ENCODE measurements around the gene CA5A. TPM values are rescaled to one million over a fixed set of nuclear protein-coding genes. Genes with fewer than 3 reads are reported as not detected.

CA5A gene
- total RNA-seq, 3 donors from 2014 or later (not counting 1 experiment from before 2014, with no cell fraction given) = not detected

DNA sequence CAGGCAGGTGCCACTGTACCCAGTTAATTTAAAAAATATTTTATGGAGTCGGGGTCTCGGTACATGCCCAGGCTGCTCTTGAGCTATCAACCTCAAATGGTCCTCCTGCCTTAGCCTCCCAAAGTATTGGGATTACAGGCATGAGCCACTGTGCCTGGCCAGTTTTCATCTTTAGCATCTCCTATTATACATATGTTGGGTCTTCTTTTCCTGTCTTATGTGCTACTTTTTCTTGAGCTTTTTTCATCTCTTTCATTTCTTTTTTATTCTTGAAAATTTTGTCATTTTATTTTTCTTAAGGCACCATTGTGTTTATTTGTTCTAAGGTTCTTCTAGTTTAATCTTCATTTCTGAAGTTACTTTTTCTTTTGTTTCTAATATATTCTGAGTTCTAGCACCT lies 35.6 kb upstream of the CA5A start:
- intact Hi-C loops (cut with micrococcal nuclease) = no loop called here
- H3K9me3 Mint-ChIP-seq = peaks cover 4 to 11% of the 10 kb centered on the region in 2 donors

DNA sequence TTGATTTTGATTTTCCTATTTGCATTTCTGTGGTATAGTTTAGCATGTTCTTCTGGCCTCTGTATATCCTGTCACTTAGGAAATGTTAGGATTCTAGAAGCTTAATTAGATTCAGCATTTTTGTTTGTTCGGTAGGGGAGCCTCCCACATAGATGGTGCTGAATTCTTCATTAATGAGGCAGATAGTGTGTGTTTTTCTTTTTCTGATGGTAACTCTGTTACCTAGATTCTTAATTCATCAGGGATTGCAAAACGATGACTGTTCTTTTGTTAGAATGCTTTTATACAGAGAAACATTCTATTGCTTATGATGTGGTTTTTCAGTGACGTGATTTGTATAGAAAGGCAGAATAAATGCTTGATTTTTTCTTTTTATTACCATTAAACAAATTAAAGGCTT lies 33.9 kb upstream of the CA5A start:
- peaks cover 11% of the 10 kb centered on the region for H3K9me3 ChIP-seq (ENCODE audit: control insufficient read depth, insufficient read depth, low read length)
- 94% methylated on average over 1 of the region's 3 CpGs for WGBS (ENCODE audit: insufficient coverage)
- H3K4me3 ChIP-seq (ENCODE audit: low read length) = no peak overlapping the region
- Mint-ChIP-seq H3K4me3 (no peak overlapping the region), H3K27ac (no peak overlapping the region), H3K27me3 (ENCODE audit: low read depth in 2 of 2) (no peaks in the 10 kb centered on the region), H3K4me1 (peaks cover 36 to 50% of the 10 kb centered on the region in 2 donors), H3K9me3 (peaks cover 4 to 11% of the 10 kb centered on the region in 2 donors), H3K36me3 (peaks cover 21% of the 10 kb centered on the region)
- no peaks in the 10 kb centered on the region for H3K27me3 ChIP-seq (ENCODE audit: control insufficient read depth, insufficient read depth, low read length)
- TF ChIP-seq, protein P1, sequence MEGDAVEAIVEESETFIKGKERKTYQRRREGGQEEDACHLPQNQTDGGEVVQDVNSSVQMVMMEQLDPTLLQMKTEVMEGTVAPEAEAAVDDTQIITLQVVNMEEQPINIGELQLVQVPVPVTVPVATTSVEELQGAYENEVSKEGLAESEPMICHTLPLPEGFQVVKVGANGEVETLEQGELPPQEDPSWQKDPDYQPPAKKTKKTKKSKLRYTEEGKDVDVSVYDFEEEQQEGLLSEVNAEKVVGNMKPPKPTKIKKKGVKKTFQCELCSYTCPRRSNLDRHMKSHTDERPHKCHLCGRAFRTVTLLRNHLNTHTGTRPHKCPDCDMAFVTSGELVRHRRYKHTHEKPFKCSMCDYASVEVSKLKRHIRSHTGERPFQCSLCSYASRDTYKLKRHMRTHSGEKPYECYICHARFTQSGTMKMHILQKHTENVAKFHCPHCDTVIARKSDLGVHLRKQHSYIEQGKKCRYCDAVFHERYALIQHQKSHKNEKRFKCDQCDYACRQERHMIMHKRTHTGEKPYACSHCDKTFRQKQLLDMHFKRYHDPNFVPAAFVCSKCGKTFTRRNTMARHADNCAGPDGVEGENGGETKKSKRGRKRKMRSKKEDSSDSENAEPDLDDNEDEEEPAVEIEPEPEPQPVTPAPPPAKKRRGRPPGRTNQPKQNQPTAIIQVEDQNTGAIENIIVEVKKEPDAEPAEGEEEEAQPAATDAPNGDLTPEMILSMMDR (IDR thresholded peaks at IDR 0.05) = no peak
- ATAC-seq (no peak), DNase-seq (no peak)
- peaks cover 11% of the 10 kb centered on the region for H3K4me1 ChIP-seq (ENCODE audit: control insufficient read depth, insufficient read depth, low read length)
- peaks cover 8% of the 10 kb centered on the region for H3K36me3 ChIP-seq (ENCODE audit: control insufficient read depth, insufficient read depth, low read length)
- no peak overlapping the region for H3K27ac ChIP-seq (ENCODE audit: low read length)
- intact Hi-C loops (cut with micrococcal nuclease) = no loop called here

More for the DNA sequence above, 35.6 kb upstream of the CA5A start:
- no peak overlapping the region for H3K4me3 ChIP-seq (ENCODE audit: low read length)
- peaks cover 12% of the 10 kb centered on the region for H3K36me3 ChIP-seq (ENCODE audit: control insufficient read depth, insufficient read depth, low read length)
- Mint-ChIP-seq H3K36me3 (peaks cover 21% of the 10 kb centered on the region), H3K27me3 (ENCODE audit: low read depth in 2 of 2) (no peaks in the 10 kb centered on the region), H3K27ac (no peak overlapping the region), H3K4me1 (peaks cover 22 to 39% of the 10 kb centered on the region in 2 donors), H3K4me3 (no peak overlapping the region)
- 100% methylated on average over 2 of the region's 2 CpGs for WGBS (ENCODE audit: insufficient coverage)
- H3K9me3 ChIP-seq (ENCODE audit: control insufficient read depth, insufficient read depth, low read length) = peaks cover 11% of the 10 kb centered on the region
- peaks cover 6% of the 10 kb centered on the region for H3K4me1 ChIP-seq (ENCODE audit: control insufficient read depth, insufficient read depth, low read length)
- ATAC-seq = no peak
- H3K27ac ChIP-seq (ENCODE audit: low read length) = no peak overlapping the region
- TF ChIP-seq, protein P1 (IDR thresholded peaks at IDR 0.05) = no peak
- DNase-seq = no peak
- no peaks in the 10 kb centered on the region for H3K27me3 ChIP-seq (ENCODE audit: control insufficient read depth, insufficient read depth, low read length)

DNA sequence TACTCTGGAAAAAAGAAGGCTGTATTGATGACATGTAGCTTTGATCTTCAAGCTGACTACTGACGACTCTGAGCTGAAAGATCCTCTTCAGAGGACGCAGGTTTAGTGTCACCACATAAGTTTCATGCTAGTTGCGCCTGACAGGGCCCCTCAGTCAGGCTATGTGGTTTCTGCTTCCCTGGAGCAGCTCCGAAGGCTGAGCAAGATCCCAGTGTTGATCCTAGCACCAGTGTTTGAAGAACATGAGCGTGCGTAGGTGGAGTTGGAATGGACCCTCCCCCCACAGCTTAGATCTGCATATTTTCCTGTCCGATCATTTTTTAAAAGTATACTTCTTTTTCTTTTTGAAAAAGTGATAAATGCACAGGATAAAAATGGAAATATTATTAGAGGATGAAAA lies 32.2 kb upstream of the CA5A start:
- intact Hi-C loops (cut with micrococcal nuclease) = no loop called here
- Histone ChIP-seq H3K4me1 (ENCODE audit: control insufficient read depth, insufficient read depth, low read length) (peaks cover 21% of the 10 kb centered on the region), H3K4me3 (ENCODE audit: low read length) (no peak overlapping the region), H3K9me3 (ENCODE audit: control insufficient read depth, insufficient read depth, low read length) (peaks cover 11% of the 10 kb centered on the region), H3K27me3 (ENCODE audit: control insufficient read depth, insufficient read depth, low read length) (no peaks in the 10 kb centered on the region), H3K27ac (ENCODE audit: low read length) (no peak overlapping the region), H3K36me3 (ENCODE audit: control insufficient read depth, insufficient read depth, low read length) (peaks cover 4% of the 10 kb centered on the region)
- ATAC-seq = no peak
- TF ChIP-seq, protein P1 (IDR thresholded peaks at IDR 0.05) = no peak
- Mint-ChIP-seq H3K36me3 (peaks cover 21% of the 10 kb centered on the region), H3K4me3 (no peak overlapping the region), H3K27ac (no peak overlapping the region), H3K27me3 (ENCODE audit: low read depth in 2 of 2) (no peaks in the 10 kb centered on the region), H3K9me3 (peaks cover 4 to 11% of the 10 kb centered on the region in 2 donors), H3K4me1 (peaks cover 46 to 53% of the 10 kb centered on the region in 2 donors)
- DNase-seq = no peak
- 92% methylated on average over 5 of the region's 7 CpGs for WGBS (ENCODE audit: insufficient coverage)

DNA sequence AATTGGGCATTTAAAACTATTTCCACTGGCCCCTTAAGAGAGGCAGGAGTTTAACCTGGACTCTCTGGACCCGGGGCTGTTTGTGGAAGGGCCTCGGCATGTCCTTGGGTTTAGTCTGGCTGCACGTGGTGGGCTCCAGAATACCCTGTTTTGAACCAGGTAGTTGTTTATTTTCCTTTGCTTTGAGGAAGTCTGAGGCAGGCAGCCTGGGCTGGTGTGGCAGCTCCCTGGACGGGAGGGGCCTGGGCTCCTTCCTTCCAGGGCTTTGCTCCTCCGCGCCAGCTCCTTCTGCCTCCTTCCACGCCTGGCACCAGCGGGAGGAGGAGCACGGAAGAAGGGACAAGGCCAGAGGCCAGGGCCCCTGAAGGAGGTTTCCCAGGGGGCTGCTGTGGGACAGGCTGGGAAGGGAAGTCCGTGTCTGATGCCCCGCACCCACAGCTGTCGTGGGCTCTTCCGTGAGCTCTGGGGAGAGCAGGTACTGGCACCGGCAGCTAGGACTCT lies 30.4 kb upstream of the CA5A start:
- H3K27me3 ChIP-seq (ENCODE audit: control insufficient read depth, insufficient read depth, low read length) = no peaks in the 10 kb centered on the region
- Mint-ChIP-seq H3K4me3 (no peak overlapping the region), H3K36me3 (peaks cover 7% of the 10 kb centered on the region), H3K27me3 (ENCODE audit: low read depth in 2 of 2) (no peaks in the 10 kb centered on the region), H3K9me3 (peaks cover 0 to 2% of the 10 kb centered on the region in 2 donors), H3K27ac (peak overlapping the region; percentile 94 to 97), H3K4me1 (peaks cover 50 to 55% of the 10 kb centered on the region in 2 donors)
- H3K36me3 ChIP-seq (ENCODE audit: control insufficient read depth, insufficient read depth, low read length) = peaks cover 4% of the 10 kb centered on the region
- peaks cover 32% of the 10 kb centered on the region for H3K4me1 ChIP-seq (ENCODE audit: control insufficient read depth, insufficient read depth, low read length)
- ATAC-seq (no peak), DNase-seq (no peak)
- H3K27ac ChIP-seq (ENCODE audit: low read length) = no peak overlapping the region
- 38% methylated on average over 13 of the region's 14 CpGs for WGBS (ENCODE audit: insufficient coverage)
- H3K4me3 ChIP-seq (ENCODE audit: low read length) = no peak overlapping the region
- intact Hi-C loops (cut with micrococcal nuclease) = no loop called here
- peaks cover 5% of the 10 kb centered on the region for H3K9me3 ChIP-seq (ENCODE audit: control insufficient read depth, insufficient read depth, low read length)
- TF ChIP-seq, protein P1 (IDR thresholded peaks at IDR 0.05) = no peak
